SJSA1 (cell line): ENCODE data around the gene CCSER1. TPM values are rescaled to one million over a fixed set of nuclear protein-coding genes. Genes with fewer than 3 reads are reported as not detected.

ENCODE experiments used
- DNase-seq, 2 experiments: peaks; one replicate each; pipeline ENCODE4 v3.0.0-alpha.2; 2015 to 2020; ENCODE audit warnings: low spot score in 2 of 2, low read depth in 1 of 2
- H3K27ac ChIP-seq: fragments of 250-450 bp; sonication (Bioruptor Pico); 2 replicates; pipeline ENCODE4 v1.5.1; 2020; ENCODE audit warnings: mild to moderate bottlenecking, moderate library complexity
- H3K27me3 ChIP-seq: fragments of 250-450 bp; sonication (Bioruptor Pico); replicated peaks from 2 replicates; pipeline ENCODE4 v1.5.1; 2020; ENCODE audit warnings: mild to moderate bottlenecking, moderate library complexity
- H3K36me3 ChIP-seq: fragments of 250-450 bp; sonication (Bioruptor Pico); 2 replicates; pipeline ENCODE4 v1.5.1; 2020; ENCODE audit warnings: mild to moderate bottlenecking
- H3K4me1 ChIP-seq: fragments of 250-450 bp; sonication (Bioruptor Pico); replicated peaks from 2 replicates; pipeline ENCODE4 v1.6.1; 2021; ENCODE audit warnings: mild to moderate bottlenecking
- H3K4me3 ChIP-seq: fragments of 250-450 bp; sonication (Bioruptor Pico); 2 replicates; pipeline ENCODE4 v1.5.1; 2020; ENCODE audit warnings: mild to moderate bottlenecking
- H3K9me3 ChIP-seq: fragments of 250-450 bp; sonication (Bioruptor Pico); replicated peaks from 2 replicates; pipeline ENCODE4 v1.5.1; 2020; ENCODE audit warnings: mild to moderate bottlenecking
- total RNA-seq: library from RNA; depleted of rRNA; stranded (reverse); fragments of >200 nt; shearing (Covaris generic); gene quantifications from 2 replicates; pipeline ENCODE4 v1.2.3, GENCODE V29; 2014

The CCSER1 gene
- total RNA-seq, 1 experiment from 2014 or later, result not detected

DNA sequence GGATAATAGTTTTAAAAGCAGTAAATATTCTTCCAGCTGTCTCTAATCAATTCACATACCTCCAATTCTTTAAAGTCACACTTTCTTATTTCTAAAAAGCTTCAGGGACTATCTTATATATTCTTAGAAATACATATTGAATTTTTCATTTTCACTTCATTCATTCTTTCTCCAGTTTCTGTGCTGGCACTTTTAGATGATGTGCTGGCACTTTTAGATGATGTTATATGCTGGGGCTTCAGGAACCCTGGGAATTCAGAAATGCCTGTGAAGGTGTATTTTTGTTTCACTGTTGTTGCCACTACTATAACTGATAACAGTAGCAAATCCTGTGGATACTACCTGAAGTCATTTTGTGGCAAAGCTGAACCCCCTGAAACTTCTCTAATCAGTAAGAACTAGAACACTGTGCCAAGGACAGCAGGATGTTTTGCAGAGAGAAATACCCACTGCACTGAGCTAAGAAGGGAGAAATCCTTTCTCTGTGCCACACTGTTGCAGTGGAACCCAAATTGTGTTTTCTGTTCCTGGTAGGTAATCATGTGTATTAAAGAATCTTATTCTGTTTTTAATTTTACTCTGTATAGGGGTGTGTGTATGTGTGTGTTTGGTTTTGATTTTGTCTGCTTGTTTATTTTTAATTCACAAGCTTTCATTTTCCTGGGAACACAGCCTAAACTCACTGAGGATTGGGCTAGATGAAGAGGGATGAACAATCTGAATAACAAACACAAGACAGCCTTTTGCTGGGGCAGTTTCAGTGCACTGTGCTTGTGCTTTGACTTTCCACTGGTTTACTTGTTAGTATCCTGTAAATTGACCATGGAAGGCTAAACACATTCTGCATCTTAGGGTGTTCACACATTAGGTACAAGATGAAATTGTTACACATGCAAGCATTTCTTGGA is 898.3 kb downstream of the CCSER1 start:
- Histone ChIP-seq H3K27ac (no peak overlapping the region), H3K36me3 (no peaks in the 10 kb centered on the region), H3K4me1 (no peaks in the 10 kb centered on the region), H3K4me3 (no peak overlapping the region), H3K9me3 (no peaks in the 10 kb centered on the region), H3K27me3 (no peaks in the 10 kb centered on the region)
- DNase-seq, result no peak

DNA sequence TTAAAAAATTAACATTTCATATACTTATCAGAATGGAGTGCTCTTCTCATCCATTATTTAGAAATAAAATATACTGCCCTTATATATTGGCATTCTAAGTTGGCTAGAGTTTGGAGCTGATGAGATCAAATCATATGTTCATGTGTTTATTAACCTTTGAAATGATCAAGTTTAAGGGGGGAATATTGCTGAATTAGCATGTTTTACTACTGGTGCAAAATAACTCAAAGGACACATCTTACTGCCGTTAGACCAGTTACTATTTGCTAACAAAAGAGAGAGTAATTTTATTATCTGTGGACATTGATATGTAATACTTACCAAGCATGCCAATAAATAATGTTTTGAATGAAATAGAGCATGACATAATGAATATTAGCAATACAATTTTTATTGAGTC is 901.0 kb downstream of the CCSER1 start:
- Histone ChIP-seq H3K27me3 (no peaks in the 10 kb centered on the region), H3K9me3 (no peaks in the 10 kb centered on the region), H3K4me1 (no peaks in the 10 kb centered on the region), H3K36me3 (no peaks in the 10 kb centered on the region), H3K27ac (no peak overlapping the region), H3K4me3 (no peak overlapping the region)
- DNase-seq, result no peak

DNA sequence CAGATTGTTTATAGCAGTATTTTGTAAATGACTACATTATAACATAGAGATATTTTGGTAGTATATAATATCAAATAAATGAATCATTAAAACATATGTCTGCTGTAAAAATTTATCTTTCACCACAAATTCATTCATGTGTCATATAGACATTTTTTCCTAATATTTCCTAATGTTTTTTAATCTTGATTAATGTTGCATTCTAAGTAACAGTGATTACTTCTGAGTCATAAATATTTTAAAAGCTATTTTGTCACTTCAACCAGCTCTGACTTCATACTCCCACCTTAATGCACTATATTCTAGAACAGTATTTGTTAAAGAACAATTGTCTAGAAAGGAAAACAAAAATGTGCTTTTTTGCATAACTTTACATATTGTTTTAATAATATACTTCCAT is 904.6 kb downstream of the CCSER1 start:
- no peak for DNase-seq
- Histone ChIP-seq H3K9me3 (no peaks in the 10 kb centered on the region), H3K36me3 (no peaks in the 10 kb centered on the region), H3K4me1 (no peaks in the 10 kb centered on the region), H3K4me3 (no peak overlapping the region), H3K27ac (no peak overlapping the region), H3K27me3 (no peaks in the 10 kb centered on the region)

- Histone ChIP-seq H3K9me3 (no peaks in the 10 kb centered on the region), H3K36me3 (no peaks in the 10 kb centered on the region), H3K4me3 (no peak overlapping the region), H3K4me1 (no peaks in the 10 kb centered on the region), H3K27me3 (no peaks in the 10 kb centered on the region), H3K27ac (no peak overlapping the region)
- DNase-seq, result no peak
These were observed 905.7 kb downstream of the CCSER1 start for GRCh38 chr4:91032725-91033445.

DNA sequence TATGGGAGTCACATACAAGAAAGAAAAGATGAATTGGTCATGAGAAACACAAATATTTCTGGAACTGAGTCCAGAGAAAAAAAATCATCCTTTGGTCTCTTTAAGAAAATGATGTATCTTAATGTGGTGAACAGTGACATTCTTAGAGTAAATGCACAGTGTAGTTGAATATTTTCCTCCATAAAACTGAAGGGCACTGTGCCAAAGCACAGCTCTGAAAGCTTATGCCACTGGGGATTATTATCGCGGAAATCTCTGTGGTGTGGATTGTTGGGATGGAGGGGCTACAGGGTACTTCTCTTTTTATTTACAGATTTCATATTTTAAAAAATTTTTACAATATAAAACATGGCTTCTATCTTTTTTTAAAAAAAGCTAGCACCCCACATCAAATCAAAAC is 908.1 kb downstream of the CCSER1 start:
- no peak overlapping the region for H3K4me3 ChIP-seq
- no peak for DNase-seq

GRCh38 chr4:91037951-91038350 is 910.8 kb downstream of the CCSER1 start:
- no peaks in the 10 kb centered on the region for H3K4me1 ChIP-seq
- no peaks in the 10 kb centered on the region for H3K36me3 ChIP-seq
- DNase-seq, result no peak
- H3K9me3 ChIP-seq, result no peaks in the 10 kb centered on the region
- no peaks in the 10 kb centered on the region for H3K27me3 ChIP-seq
- no peak overlapping the region for H3K4me3 ChIP-seq
- no peak overlapping the region for H3K27ac ChIP-seq

More for the DNA sequence above, 908.1 kb downstream of the CCSER1 start:
- Histone ChIP-seq H3K27me3 (no peaks in the 10 kb centered on the region), H3K4me1 (no peaks in the 10 kb centered on the region), H3K36me3 (no peaks in the 10 kb centered on the region), H3K9me3 (no peaks in the 10 kb centered on the region), H3K27ac (no peak overlapping the region)

DNA sequence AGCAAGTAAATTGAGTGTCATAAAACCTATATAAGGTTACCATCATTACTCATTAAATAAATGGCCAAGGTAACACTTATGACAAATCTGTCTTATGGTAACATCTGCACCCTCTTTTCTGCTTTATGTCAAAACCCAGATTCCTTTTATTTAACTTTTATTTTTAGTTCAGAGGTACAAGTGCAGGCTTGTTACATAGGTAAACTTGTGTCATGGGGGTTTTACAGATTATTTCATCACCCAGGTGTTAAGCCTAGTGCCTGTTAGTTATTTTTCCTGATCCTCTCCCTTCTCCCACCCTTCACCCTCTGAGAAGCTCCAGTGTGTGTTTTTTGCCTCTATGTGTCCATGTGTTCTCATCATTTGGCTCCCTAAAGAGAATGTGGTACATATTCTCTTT is 930.7 kb downstream of the CCSER1 start:
- H3K36me3 ChIP-seq, result no peaks in the 10 kb centered on the region
- no peaks in the 10 kb centered on the region; the same call in 1 of the 2 replicates for H3K9me3 ChIP-seq

DNA sequence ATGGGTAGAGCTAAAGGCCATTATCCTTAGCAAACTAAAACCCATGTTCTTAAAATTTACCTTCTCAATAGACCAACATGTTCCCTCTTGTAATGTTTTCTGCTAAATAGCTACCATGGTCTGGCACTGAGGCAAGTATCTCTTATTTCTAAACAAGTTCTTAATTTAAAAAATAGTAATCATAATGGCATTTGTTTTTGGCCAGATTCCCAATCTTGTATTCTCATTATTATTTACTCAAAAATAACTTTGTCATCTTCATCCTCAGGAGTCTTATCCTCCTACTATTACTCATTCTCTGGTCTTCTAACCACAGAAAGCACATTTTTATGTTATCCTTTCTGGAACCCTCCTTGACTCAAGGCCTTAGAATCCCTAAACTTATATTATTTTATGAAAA is 931.2 kb downstream of the CCSER1 start:
- Histone ChIP-seq H3K9me3 (no peaks in the 10 kb centered on the region; the same call in 1 of the 2 replicates), H3K36me3 (no peaks in the 10 kb centered on the region), H3K27me3 (no peaks in the 10 kb centered on the region), H3K4me1 (no peaks in the 10 kb centered on the region), H3K27ac (no peak overlapping the region), H3K4me3 (no peak overlapping the region)
- DNase-seq, result no peak

More for the DNA sequence above, 930.7 kb downstream of the CCSER1 start:
- DNase-seq, result no peak
- Histone ChIP-seq H3K27ac (no peak overlapping the region), H3K4me3 (no peak overlapping the region), H3K4me1 (no peaks in the 10 kb centered on the region), H3K27me3 (no peaks in the 10 kb centered on the region)

- no peak for DNase-seq
- no peak overlapping the region for H3K27ac ChIP-seq
- H3K27me3 ChIP-seq, result no peaks in the 10 kb centered on the region
- no peaks in the 10 kb centered on the region for H3K9me3 ChIP-seq
- H3K36me3 ChIP-seq, result no peaks in the 10 kb centered on the region
- no peak overlapping the region for H3K4me3 ChIP-seq
- no peaks in the 10 kb centered on the region for H3K4me1 ChIP-seq
These were observed 937.1 kb downstream of the CCSER1 start for GRCh38 chr4:91064157-91064853.

- Histone ChIP-seq H3K27ac (no peak overlapping the region), H3K4me1 (no peaks in the 10 kb centered on the region), H3K36me3 (no peaks in the 10 kb centered on the region), H3K27me3 (no peaks in the 10 kb centered on the region), H3K9me3 (no peaks in the 10 kb centered on the region), H3K4me3 (no peak overlapping the region)
- DNase-seq, result no peak
These were observed 937.9 kb downstream of the CCSER1 start for GRCh38 chr4:91065117-91065516.

- Histone ChIP-seq H3K4me3 (no peak overlapping the region), H3K9me3 (no peaks in the 10 kb centered on the region), H3K36me3 (no peaks in the 10 kb centered on the region), H3K4me1 (no peaks in the 10 kb centered on the region), H3K27me3 (no peaks in the 10 kb centered on the region), H3K27ac (no peak overlapping the region)
- DNase-seq, result no peak
These were observed 943.5 kb downstream of the CCSER1 start for GRCh38 chr4:91070736-91071135.

GRCh38 chr4:91076147-91076546 is 949.0 kb downstream of the CCSER1 start:
- Histone ChIP-seq H3K9me3 (no peaks in the 10 kb centered on the region), H3K27me3 (no peaks in the 10 kb centered on the region), H3K36me3 (no peaks in the 10 kb centered on the region), H3K4me1 (no peaks in the 10 kb centered on the region), H3K4me3 (no peak overlapping the region), H3K27ac (no peak overlapping the region)
- DNase-seq, result no peak

DNA sequence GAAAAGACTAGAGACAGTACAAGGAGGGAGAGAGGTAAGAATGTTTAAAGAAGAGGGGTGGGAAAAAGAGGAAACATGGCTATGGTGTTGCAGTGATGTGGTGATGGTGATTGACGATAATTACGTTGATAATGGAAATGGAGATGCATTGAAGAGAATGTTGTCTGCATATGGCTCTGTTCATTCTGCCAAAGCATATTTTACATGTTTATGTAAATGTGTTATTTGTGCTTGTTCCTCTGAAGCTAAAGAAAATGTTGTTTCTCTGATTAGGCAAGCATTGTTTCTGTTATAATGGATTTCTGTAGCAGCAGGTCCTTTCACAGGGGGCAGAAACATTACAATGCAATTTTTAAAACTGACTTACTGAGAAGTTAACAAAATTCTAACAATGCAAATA is 958.8 kb downstream of the CCSER1 start:
- Histone ChIP-seq H3K36me3 (no peaks in the 10 kb centered on the region), H3K27me3 (no peaks in the 10 kb centered on the region), H3K27ac (no peak overlapping the region), H3K4me1 (no peaks in the 10 kb centered on the region), H3K9me3 (no peaks in the 10 kb centered on the region), H3K4me3 (no peak overlapping the region)
- no peak for DNase-seq

GRCh38 chr4:91087743-91088142 is 960.5 kb downstream of the CCSER1 start:
- H3K9me3 ChIP-seq, result no peaks in the 10 kb centered on the region
- no peak for DNase-seq
- no peaks in the 10 kb centered on the region for H3K4me1 ChIP-seq
- no peak overlapping the region for H3K4me3 ChIP-seq
- no peaks in the 10 kb centered on the region for H3K27me3 ChIP-seq
- no peaks in the 10 kb centered on the region for H3K36me3 ChIP-seq
- H3K27ac ChIP-seq, result no peak overlapping the region
